SK-N-SH treated with all-trans-retinoic acid at 6 μM for 48 hours (cell line): ENCODE measurements around the gene RRBP1.

Experiments used
- ATAC-seq: fragments of 200-7000 bp; cut with Tn5 transposase; 3 replicates; pipeline ENCODE4 v1.9.1; 2020; ENCODE audit warnings: mild to moderate bottlenecking, moderate library complexity
- BACH2 ChIP-seq: fragments of 250-450 bp; sonication (Bioruptor Pico); IDR thresholded peaks from 2 replicates; pipeline ENCODE4 v1.9.0; 2021; ENCODE audit warnings: mild to moderate bottlenecking, borderline replicate concordance
- CSDC2 ChIP-seq: fragments of 250-450 bp; sonication (Bioruptor Pico); IDR thresholded peaks from 2 replicates; pipeline ENCODE4 v1.5.0; 2020; ENCODE audit warnings: mild to moderate bottlenecking, moderate library complexity
- ESRRG ChIP-seq: fragments of 250-450 bp; sonication (Bioruptor Pico); IDR thresholded peaks from 2 replicates; pipeline ENCODE4 v1.6.1; 2021; ENCODE audit warnings: mild to moderate bottlenecking
- GLIS3 ChIP-seq: fragments of 250-450 bp; sonication (Bioruptor Pico); IDR thresholded peaks from 2 replicates; pipeline ENCODE4 v1.5.0; 2020; ENCODE audit warnings: mild to moderate bottlenecking, moderate library complexity
- ISL1 ChIP-seq: fragments of 250-450 bp; sonication (Bioruptor Pico); IDR thresholded peaks from 2 replicates; pipeline ENCODE4 v2.1.2; 2022; ENCODE audit warnings: mild to moderate bottlenecking, moderate library complexity
- OSR1 ChIP-seq: fragments of 250-450 bp; sonication (Bioruptor Pico); IDR thresholded peaks from 2 replicates; pipeline ENCODE4 v1.8.0; 2022; ENCODE audit warnings: moderate library complexity, mild to moderate bottlenecking, inconsistent platforms
- RARB ChIP-seq: fragments of 250-450 bp; sonication (Bioruptor Pico); IDR thresholded peaks from 2 replicates; pipeline ENCODE4 v1.8.0; 2021; ENCODE audit warnings: mild to moderate bottlenecking, moderate library complexity
- SNAI2 ChIP-seq: fragments of 250-450 bp; sonication (Bioruptor Pico); IDR thresholded peaks from 2 replicates; pipeline ENCODE4 v1.5.0; 2020; ENCODE audit warnings: mild to moderate bottlenecking, moderate library complexity
- TCF4 ChIP-seq: fragments of 250-450 bp; sonication (Bioruptor Pico); IDR thresholded peaks from 2 replicates; pipeline ENCODE4 v1.8.0; 2021; ENCODE audit warnings: mild to moderate bottlenecking, moderate library complexity, borderline replicate concordance
- ZC3H10 ChIP-seq: fragments of 250-450 bp; sonication (Bioruptor Pico); IDR thresholded peaks from 2 replicates; pipeline ENCODE4 v1.5.1; 2021; ENCODE audit warnings: mild to moderate bottlenecking, moderate library complexity
- ZFP30 ChIP-seq: fragments of 450-650 bp; formaldehyde crosslinking; IDR thresholded peaks from 2 replicates; pipeline ENCODE4 v1.5.0; 2022; ENCODE audit warnings: mild to moderate bottlenecking, moderate library complexity
- ZNF565 ChIP-seq: fragments of 450-650 bp; formaldehyde crosslinking; conservative IDR thresholded peaks from 2 replicates; pipeline ENCODE4 v1.5.0; 2020; ENCODE audit warnings: low read depth, mild to moderate bottlenecking, moderate library complexity
- ZNF70 ChIP-seq: fragments of 450-650 bp; formaldehyde crosslinking; IDR thresholded peaks from 2 replicates; pipeline ENCODE4 v1.5.0; 2020; ENCODE audit warnings: mild to moderate bottlenecking, moderate library complexity
- ZNF8 ChIP-seq: fragments of 450-650 bp; formaldehyde crosslinking; IDR thresholded peaks from 2 replicates; pipeline ENCODE4 v1.5.0; 2020; ENCODE audit warnings: mild to moderate bottlenecking, moderate library complexity
- TF ChIP-seq, protein P1 (sequence below): fragments of 250-450 bp; sonication (Bioruptor Pico); IDR thresholded peaks from 2 replicates; pipeline ENCODE4 v1.5.1; 2021; ENCODE audit warnings: mild to moderate bottlenecking, moderate library complexity
- TF ChIP-seq, protein P2 (sequence below): fragments of 250-450 bp; sonication (Bioruptor Pico); IDR thresholded peaks from 2 replicates; pipeline ENCODE4 v1.8.0; 2021; ENCODE audit warnings: low read depth, mild to moderate bottlenecking, moderate library complexity, borderline replicate concordance
- TF ChIP-seq, protein P3 (sequence below): fragments of 250-450 bp; sonication (Bioruptor Pico); IDR thresholded peaks from 2 replicates; pipeline ENCODE4 v1.5.0; 2020; ENCODE audit warnings: mild to moderate bottlenecking, moderate library complexity
- TF ChIP-seq, protein P4 (sequence below): fragments of 250-450 bp; sonication (Bioruptor Pico); IDR thresholded peaks from 2 replicates; pipeline ENCODE4 v1.5.1; 2020; ENCODE audit warnings: low read depth, mild to moderate bottlenecking, moderate library complexity
- TF ChIP-seq, protein P5 (sequence below): fragments of 250-450 bp; sonication (Bioruptor Pico); IDR thresholded peaks from 2 replicates; pipeline ENCODE4 v1.8.0; 2020; ENCODE audit warnings: mild to moderate bottlenecking, moderate library complexity, borderline replicate concordance

RRBP1 gene

DNA sequence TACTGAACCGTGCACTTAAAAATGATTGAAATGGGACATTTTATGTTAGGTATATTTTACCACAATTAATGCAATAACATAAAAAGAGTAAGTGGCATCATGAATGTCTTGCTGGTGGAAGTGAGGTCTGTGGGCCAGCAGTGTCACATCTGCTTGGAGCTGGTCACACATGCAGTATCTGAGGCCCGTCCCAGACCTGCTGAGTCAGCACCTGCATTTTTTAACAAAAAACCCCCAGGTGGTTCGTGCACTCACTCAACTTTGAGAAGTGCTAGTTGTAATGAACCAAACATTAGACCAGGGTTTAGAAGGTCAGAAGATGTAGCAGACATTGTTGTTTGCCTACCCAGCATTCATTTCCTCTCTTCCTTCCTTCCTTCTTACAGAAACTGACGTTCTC lies 38.7 kb upstream of the RRBP1 start:
- ATAC-seq = no peak
- TF ChIP-seq ZNF70 (CRISPR knock-in tag) = no peak
- TF ChIP-seq ZNF565 (CRISPR knock-in tag) = no peak
- TF ChIP-seq BACH2 (CRISPR knock-in tag) = no peak
- TF ChIP-seq, all 23 proteins: peak for 0

DNA sequence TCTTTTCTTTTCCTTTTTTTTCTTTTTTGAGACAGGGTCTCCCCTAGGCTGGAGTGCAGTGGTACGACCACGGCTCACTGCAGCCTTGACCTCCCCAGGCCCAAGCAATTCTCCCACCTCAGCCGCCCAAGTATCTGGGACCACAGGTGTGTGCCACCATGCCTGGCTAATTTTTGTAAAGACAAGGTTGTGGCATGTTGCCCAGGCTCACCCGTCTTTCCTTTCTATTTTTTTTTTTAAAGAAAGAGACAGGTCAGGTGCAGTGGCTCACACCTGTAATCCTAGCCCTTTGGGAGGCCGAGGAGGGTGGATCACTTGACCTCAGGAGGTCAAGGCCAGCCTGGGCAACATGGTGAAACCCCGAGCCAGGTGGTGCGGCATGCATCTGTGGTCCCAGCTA lies 34.3 kb upstream of the RRBP1 start:
- ATAC-seq = no peak
- TF ChIP-seq, protein P1, sequence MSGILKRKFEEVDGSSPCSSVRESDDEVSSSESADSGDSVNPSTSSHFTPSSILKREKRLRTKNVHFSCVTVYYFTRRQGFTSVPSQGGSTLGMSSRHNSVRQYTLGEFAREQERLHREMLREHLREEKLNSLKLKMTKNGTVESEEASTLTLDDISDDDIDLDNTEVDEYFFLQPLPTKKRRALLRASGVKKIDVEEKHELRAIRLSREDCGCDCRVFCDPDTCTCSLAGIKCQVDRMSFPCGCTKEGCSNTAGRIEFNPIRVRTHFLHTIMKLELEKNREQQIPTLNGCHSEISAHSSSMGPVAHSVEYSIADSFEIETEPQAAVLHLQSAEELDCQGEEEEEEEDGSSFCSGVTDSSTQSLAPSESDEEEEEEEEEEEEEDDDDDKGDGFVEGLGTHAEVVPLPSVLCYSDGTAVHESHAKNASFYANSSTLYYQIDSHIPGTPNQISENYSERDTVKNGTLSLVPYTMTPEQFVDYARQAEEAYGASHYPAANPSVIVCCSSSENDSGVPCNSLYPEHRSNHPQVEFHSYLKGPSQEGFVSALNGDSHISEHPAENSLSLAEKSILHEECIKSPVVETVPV = no peak
- TF ChIP-seq ZFP30 (CRISPR knock-in tag) (no peak), CSDC2 (CRISPR knock-in tag) (no peak), ZNF8 (CRISPR knock-in tag) (no peak), TCF4 (CRISPR knock-in tag) (no peak), BACH2 (CRISPR knock-in tag) (no peak), ZNF565 (CRISPR knock-in tag) (no peak), ESRRG (CRISPR knock-in tag) (no peak), RARB (CRISPR knock-in tag) (no peak), SNAI2 (CRISPR knock-in tag) (no peak), ZC3H10 (CRISPR knock-in tag) (no peak), ZNF70 (CRISPR knock-in tag) (no peak), GLIS3 (CRISPR knock-in tag) (no peak), ISL1 (CRISPR knock-in tag) (no peak), OSR1 (no peak)
- TF ChIP-seq, protein P2, sequence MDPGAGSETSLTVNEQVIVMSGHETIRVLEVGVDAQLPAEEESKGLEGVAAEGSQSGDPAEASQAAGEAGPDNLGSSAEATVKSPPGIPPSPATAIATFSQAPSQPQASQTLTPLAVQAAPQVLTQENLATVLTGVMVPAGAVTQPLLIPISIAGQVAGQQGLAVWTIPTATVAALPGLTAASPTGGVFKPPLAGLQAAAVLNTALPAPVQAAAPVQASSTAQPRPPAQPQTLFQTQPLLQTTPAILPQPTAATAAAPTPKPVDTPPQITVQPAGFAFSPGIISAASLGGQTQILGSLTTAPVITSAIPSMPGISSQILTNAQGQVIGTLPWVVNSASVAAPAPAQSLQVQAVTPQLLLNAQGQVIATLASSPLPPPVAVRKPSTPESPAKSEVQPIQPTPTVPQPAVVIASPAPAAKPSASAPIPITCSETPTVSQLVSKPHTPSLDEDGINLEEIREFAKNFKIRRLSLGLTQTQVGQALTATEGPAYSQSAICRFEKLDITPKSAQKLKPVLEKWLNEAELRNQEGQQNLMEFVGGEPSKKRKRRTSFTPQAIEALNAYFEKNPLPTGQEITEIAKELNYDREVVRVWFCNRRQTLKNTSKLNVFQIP (CRISPR knock-in tag) = no peak
- TF ChIP-seq, protein P3, sequence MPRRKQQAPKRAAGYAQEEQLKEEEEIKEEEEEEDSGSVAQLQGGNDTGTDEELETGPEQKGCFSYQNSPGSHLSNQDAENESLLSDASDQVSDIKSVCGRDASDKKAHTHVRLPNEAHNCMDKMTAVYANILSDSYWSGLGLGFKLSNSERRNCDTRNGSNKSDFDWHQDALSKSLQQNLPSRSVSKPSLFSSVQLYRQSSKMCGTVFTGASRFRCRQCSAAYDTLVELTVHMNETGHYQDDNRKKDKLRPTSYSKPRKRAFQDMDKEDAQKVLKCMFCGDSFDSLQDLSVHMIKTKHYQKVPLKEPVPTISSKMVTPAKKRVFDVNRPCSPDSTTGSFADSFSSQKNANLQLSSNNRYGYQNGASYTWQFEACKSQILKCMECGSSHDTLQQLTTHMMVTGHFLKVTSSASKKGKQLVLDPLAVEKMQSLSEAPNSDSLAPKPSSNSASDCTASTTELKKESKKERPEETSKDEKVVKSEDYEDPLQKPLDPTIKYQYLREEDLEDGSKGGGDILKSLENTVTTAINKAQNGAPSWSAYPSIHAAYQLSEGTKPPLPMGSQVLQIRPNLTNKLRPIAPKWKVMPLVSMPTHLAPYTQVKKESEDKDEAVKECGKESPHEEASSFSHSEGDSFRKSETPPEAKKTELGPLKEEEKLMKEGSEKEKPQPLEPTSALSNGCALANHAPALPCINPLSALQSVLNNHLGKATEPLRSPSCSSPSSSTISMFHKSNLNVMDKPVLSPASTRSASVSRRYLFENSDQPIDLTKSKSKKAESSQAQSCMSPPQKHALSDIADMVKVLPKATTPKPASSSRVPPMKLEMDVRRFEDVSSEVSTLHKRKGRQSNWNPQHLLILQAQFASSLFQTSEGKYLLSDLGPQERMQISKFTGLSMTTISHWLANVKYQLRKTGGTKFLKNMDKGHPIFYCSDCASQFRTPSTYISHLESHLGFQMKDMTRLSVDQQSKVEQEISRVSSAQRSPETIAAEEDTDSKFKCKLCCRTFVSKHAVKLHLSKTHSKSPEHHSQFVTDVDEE (CRISPR knock-in tag) = no peak
- TF ChIP-seq, protein P4, sequence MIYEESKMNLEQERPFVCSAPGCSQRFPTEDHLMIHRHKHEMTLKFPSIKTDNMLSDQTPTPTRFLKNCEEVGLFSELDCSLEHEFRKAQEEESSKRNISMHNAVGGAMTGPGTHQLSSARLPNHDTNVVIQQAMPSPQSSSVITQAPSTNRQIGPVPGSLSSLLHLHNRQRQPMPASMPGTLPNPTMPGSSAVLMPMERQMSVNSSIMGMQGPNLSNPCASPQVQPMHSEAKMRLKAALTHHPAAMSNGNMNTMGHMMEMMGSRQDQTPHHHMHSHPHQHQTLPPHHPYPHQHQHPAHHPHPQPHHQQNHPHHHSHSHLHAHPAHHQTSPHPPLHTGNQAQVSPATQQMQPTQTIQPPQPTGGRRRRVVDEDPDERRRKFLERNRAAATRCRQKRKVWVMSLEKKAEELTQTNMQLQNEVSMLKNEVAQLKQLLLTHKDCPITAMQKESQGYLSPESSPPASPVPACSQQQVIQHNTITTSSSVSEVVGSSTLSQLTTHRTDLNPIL (CRISPR knock-in tag) = no peak

DNA sequence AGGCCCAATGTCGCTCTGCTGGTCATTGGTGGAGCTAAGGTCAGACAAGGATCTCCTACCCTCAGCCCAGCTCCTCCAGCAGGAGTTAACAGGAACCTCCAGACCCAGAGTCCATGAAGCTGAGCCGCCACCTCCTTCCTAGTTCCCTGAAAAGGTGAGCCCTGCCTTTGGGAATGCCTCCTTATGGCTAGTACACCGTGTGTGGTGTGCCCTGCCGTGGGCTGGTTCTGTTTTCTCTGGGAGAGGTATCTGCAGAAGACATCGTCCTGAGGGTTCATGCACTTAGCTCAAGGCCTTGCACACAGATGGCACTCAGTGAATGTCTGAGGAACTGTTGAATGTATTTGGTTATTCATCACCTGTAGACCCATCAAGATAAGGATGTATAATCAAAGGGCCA lies 33.0 kb upstream of the RRBP1 start:
- ATAC-seq = no peak
- TF ChIP-seq ESRRG (CRISPR knock-in tag) = no peak
- TF ChIP-seq, protein P3 (CRISPR knock-in tag) = no peak
- no peak for TF ChIP-seq ZNF565 (CRISPR knock-in tag)

DNA sequence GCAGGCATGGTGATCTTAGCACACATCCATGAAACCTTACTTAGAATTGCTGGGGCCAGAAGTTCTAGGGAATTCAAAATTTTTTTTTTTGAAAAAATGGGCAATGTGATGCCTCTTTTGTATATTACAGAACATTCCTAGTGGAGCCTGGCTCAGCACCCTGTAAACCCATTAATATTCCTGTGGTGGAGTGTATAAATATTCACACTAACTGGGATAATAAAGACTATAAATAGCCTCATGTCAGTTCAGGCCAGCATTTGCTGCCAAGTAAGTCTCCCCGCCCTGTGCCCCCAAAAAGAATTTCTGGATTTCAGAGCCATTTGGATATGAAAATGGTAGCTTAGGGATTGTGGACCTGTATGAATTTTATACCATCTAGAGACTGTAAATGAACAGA lies 32.6 kb upstream of the RRBP1 start:
- TF ChIP-seq GLIS3 (CRISPR knock-in tag) (no peak), ZC3H10 (CRISPR knock-in tag) (no peak), OSR1 (no peak), SNAI2 (CRISPR knock-in tag) (no peak), BACH2 (CRISPR knock-in tag) (no peak)
- TF ChIP-seq, protein P5, sequence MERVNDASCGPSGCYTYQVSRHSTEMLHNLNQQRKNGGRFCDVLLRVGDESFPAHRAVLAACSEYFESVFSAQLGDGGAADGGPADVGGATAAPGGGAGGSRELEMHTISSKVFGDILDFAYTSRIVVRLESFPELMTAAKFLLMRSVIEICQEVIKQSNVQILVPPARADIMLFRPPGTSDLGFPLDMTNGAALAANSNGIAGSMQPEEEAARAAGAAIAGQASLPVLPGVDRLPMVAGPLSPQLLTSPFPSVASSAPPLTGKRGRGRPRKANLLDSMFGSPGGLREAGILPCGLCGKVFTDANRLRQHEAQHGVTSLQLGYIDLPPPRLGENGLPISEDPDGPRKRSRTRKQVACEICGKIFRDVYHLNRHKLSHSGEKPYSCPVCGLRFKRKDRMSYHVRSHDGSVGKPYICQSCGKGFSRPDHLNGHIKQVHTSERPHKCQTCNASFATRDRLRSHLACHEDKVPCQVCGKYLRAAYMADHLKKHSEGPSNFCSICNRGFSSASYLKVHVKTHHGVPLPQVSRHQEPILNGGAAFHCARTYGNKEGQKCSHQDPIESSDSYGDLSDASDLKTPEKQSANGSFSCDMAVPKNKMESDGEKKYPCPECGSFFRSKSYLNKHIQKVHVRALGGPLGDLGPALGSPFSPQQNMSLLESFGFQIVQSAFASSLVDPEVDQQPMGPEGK (CRISPR knock-in tag) = no peak
- TF ChIP-seq, protein P4 (CRISPR knock-in tag) = no peak
- ATAC-seq = no peak
